ENCODE results near the gene RAI1. TPM values are rescaled to one million over a fixed set of nuclear protein-coding genes. Genes with fewer than 3 reads are reported as not detected.

The RAI1 gene
- total and polyA plus RNA-seq, 2 of the 13 experiments (the other 11 are each of a cell fraction or from before 2014, with no cell fraction given) = 3.4 to 5.2 TPM

- TF ChIP-seq TRIM22 (IDR thresholded peaks at IDR 0.05) (no peak), ZNF20 (CRISPR knock-in tag; IDR thresholded peaks at IDR 0.05) (no peak), NPAS2 (CRISPR knock-in tag; IDR thresholded peaks at IDR 0.05; ENCODE audit: borderline replicate concordance) (no peak), ZBTB49 (CRISPR knock-in tag; IDR thresholded peaks at IDR 0.05; ENCODE audit: borderline replicate concordance) (no peak; the same call in 1 of the 2 replicates), MZF1 (CRISPR knock-in tag; IDR thresholded peaks at IDR 0.05; ENCODE audit: borderline replicate concordance) (no peak), SALL1 (CRISPR knock-in tag; IDR thresholded peaks at IDR 0.05) (peak; percentile 89; the same call in 1 of the 2 replicates), THYN1 (CRISPR knock-in tag; IDR thresholded peaks at IDR 0.05; ENCODE audit: borderline replicate concordance, low read depth) (no peak), ATF3 (CRISPR knock-in tag; IDR thresholded peaks at IDR 0.05) (no peak), USF2 (IDR thresholded peaks at IDR 0.05; ENCODE audit: low read depth, low read length) (no peak), USF2 (CRISPR knock-in tag; IDR thresholded peaks at IDR 0.05; ENCODE audit: borderline replicate concordance) (no peak; the same call in 1 of the 2 replicates), RORA (CRISPR knock-in tag; IDR thresholded peaks at IDR 0.05) (no peak), ARID4A (CRISPR knock-in tag; IDR thresholded peaks at IDR 0.05; ENCODE audit: borderline replicate concordance) (peak; percentile 83), POLR2G (IDR thresholded peaks at IDR 0.05; ENCODE audit: low read depth, low read length) (peak; percentile 96), ZNF761 (CRISPR knock-in tag; conservative IDR thresholded peaks at IDR 0.05) (peak; percentile 60), MXD3 (CRISPR knock-in tag; IDR thresholded peaks at IDR 0.05) (peak; percentile 84; the same call in 1 of the 2 replicates), SMAD9 (CRISPR knock-in tag; IDR thresholded peaks at IDR 0.05) (no peak), SSRP1 (CRISPR knock-in tag; IDR thresholded peaks at IDR 0.05) (no peak), PHB2 (IDR thresholded peaks at IDR 0.05; ENCODE audit: partially characterized antibody) (no peak), IRX3 (CRISPR knock-in tag; IDR thresholded peaks at IDR 0.05; ENCODE audit: borderline replicate concordance, low read depth) (no peak)
Measured at GRCh38 chr17:17836250-17836817, 155.1 kb downstream of the RAI1 start (continued).

Data from HepG2 (cell line).